Stimulated activated CD8-positive, alpha-beta memory T cell treated with anti-CD3 and anti-CD28 coated beads, Interleukin-12 subunit alpha, Interleukin-12 subunit beta, amount 100 ng/mL, for 1 hour (primary cell): Measurements from ENCODE around the gene MZT2B.
"Not testable (repeated sequence)": the region's sequence is repeated elsewhere in the genome, so short reads cannot be mapped to it uniquely, and the experiment has no call there.

Experiments
- DNase-seq: peaks from one replicate; pipeline ENCODE4 v3.0.0-alpha.2; 2020; ENCODE audit warnings: low read depth

MZT2B gene

DNA sequence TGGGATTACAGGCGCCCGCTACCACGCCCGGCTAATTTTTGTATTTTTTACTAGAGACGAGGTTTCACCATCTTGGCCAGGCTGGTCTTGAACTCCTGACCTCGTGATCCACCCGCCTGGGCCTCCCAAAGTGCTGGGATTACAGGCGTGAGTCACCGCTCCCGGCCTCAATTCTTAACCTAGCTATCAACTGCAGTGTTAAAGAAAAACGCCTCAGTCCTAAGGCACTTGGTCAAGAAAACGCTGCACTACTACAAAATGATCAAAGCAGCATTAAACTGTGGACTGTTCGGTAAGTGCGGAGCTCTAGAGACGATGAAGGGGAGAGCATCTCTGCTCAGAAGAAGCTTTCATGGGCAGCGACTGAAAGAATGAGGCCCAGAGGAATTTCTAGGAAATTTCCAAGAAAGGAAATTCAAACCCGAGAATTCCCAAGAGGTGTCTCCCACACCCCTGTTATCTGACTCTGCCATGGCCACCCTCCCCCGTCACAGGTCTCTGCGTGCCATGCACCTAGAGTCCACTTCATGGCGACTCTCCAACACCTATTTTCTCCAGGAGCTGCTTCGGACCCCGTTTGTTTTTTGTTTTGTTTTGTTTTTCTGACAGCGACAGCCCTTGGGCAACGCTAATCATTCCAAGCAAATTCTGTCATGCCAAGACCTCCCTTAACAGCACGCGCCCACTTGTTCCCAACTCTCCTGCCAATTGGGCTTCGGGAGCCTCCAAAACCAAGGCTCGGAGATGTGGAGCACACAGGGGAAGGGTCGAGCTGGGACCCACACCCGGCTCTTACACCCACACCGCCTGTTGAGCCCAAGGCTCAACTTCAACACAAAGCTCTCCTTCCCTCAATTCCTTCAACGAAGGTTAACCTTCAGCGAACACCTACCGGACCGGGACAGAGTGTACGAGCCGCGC is 1.4 kb upstream of the MZT2B start:
- DNase-seq: not testable (repeated sequence)

DNA sequence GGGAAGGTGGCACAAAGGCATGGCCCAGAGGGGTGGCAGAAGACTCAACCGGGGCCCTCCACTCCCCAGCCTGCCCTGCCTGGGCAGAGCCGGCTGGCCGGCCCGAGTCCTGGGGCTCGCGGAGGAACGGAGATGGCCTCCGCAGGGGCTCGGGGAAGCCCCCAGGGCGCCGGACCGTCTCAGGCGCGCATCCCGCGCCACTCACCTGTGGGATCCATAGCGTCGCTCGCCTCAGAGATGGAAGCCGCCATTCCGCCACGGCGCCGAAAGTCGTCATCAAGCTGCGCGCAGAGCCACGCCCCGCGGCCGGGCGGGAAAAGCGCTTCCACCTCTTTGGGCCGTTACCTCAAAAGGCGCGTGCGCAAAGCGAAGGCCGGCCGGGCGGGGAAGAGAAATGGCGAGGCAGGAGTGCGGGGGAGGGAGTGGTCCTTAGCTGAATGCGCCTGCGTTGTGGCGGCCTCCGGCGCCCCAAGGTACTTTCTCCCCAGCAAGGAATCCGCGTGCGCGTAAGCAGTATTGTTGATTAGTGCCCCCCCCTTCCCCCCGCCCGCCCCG is 660 bp upstream of the MZT2B start, which contains the start of gene SMPD4:
Gene SMPD4, minus strand, starts transcription at position 278 of the 555 bp plus-strand sequence. CDS start 5,010 bp downstream, outside the sequence.
- DNase-seq: peak; percentile 98

DNA sequence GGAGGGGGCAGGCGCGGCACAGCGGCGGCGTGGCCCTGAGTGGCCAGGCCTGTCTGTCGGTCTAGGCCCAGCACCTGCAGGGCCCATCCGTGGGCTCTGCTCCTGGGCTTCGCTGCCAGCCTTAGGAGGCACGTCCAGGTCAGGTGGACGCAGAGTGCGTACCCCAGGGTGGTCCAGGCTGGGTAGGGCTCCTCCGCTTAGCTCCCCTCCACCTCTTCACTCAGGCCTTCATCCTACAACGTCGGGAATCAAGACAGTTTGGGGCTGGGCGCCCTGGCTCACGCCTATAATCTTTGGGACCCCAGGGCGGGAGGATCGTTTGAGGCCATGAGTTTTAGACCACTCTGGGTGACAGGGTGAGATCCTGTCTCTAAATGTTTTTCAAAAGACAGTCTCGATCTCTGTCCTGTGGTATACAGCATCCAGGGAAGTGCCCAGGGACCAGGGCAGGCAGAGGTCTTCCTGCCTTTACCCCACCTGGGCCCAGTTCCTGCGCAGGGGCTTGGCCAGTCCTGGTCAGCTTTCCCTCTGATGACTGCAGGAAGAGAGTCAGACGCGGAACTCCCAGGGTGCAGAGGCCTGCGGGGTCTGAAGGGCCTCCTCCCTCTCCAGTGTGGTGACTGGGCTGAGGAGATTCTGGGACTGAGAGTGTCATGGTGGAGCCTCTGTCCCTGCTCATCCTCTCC is 907 bp downstream of the MZT2B start:
- not testable (repeated sequence) for DNase-seq

DNA sequence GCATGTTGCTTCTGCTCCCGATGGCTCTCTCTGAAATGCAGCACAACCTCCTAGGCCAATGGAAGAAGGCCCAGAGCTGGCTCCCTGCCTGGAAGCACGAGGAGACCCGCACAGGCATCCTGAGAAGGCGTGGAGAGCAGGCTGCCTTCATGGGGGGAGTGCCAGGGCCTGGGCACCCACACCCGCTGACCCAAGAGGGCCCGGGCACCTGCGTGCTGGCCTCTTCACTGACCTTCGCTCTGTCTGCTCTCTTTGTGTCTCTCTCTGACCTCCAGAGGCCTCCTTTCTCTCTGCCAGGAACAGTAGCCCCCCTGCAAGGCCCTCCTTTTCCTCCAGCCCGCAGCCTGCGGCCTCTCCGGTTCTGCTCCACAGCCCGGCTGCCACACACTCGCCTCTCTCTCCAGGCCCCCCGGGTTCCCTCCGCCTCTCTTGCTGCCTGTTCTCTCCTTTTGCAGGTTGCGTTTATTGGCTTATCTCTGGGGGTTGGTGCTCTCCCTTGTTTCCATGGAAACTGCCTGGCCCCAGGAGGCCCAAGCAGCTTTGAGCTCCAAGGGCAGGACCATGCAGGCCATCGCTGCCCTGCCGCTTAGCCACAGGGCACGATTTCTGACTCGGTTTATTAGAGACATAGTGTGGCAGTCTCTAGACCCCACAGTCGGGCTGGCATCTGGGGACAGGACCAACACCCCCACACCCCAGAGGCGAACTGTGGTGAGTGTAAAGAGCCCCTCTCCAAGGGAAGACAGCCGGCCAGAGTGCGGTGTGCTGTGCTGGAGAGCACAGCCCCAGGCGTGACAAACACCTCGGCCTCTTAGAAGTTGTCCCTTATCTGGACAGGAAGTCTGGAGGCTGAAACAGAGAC is 1.7 kb downstream of the MZT2B start:
- DNase-seq: no peak

DNA sequence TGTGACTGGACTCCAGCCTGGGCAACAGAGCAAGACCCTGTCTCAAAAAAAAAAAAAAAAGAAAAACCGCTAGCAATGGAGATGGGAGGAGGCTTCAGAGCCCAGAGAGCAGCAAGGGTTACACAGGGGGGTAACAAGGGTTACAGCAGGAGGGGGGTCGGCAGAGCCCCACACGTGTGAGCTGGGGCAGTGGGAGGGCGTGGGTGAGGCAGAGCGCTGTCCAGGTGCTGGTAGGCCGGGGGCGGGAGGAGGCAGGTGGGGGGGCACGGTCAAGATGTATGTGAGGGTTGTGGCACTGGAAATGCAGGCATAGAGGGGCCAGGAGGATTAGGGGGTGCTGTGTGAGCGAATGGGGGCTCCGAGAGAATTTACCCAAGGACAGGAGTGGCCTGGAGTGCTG is 3.4 kb downstream of the MZT2B start:
- DNase-seq: no peak

DNA sequence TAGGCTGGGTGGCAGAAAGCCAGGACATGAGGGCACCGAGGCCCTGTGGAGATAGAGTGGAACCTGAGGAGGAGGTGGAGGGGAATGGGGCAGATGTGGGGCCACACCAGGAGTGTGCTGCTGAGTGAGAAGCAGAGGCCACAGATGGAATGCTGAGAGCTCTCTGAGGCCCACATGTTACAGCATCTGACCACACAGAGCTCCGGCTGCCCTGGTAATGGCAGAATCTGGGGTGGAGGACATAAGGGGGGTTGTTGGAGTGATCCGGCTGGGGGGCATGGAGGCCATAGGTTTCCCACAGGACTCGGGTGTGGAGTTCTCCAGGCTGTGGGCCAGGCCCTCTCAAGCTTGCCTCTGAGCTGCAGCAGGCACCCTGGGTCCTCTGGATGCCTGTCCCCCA is 3.8 kb downstream of the MZT2B start:
- DNase-seq: no peak

DNA sequence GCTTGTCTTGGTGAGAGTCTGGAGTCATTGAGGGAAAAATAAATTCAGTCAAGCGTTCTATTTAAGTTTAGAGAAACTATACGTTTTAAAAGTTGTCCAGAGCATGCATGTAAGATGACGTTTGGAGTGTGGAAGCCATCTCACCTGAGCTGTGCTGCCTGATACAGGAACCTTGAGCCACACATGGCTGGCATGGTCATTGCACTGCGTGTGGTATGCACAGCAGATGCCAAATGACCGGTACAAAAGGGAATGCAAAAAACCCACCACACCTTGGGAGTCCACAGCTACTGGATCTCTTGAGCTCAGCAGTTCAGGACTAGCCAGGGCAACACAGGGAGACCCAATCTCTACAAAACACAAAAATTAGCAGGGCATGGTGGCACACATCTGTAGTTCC is 4.3 kb downstream of the MZT2B start:
- no peak for DNase-seq

DNA sequence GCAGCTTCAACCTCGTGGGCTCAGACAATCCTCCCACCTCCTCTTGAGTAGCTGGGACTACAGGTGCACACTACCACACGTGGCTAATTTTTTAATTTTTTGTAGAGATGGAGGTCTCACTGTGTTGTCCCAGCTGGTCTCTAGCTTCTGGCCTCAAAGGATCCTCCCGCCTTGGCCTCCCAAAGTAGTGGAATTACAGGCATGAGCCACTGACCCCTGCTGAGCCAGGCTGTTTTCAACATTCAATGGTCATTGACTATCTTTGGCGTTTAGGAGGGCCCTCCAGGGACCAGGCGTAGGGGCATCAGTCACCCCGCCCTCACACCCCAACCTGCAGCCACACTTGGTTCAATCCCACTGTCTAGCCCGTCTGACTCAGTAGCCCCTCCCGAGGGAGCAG is 5.2 kb downstream of the MZT2B start:
- DNase-seq: no peak

DNA sequence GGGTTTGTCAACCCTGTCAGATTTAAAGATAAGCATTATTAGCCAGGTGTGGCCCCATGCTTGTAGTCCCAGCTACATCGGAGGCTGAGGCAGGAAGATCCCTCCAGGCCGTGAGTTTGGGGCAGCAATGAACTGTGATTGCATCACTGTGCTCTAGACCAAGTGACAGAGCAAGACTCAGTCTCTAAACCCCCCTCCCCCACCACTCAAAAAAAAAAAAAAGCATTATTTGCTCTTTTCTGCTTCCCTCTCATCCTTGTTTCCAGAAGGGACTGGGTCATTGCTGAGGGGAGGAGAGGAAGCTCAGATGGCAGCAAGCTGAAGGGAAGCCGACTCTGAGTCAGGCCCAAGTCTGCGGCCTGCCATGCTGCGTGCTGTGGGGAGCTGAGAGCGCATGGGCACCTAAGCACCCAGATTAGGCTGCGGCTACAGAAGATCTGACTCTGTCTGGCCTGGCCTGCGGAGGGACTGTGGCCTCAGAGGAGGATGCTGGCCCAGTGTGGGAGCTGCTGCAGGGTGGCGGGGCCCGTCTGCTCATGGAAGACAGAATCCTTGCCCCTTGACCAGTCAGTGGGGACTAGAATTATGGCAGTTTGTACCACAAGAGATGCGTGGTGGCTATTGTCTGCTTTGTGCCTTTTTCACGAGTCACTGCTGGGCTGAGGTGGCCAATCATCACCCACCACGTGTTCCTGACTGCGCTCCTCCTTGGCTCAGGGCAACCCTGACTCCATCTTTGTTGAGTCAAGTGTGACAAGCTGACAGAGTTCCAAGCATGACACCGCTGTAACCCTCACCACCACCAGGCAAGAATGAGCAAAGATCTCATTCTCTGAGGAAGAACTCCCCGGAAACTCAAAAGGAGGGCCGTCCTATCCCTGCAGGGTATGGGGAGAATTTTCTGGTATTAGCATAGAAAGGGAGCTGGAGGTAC is 6.1 kb downstream of the MZT2B start:
- not testable (repeated sequence) for DNase-seq

DNA sequence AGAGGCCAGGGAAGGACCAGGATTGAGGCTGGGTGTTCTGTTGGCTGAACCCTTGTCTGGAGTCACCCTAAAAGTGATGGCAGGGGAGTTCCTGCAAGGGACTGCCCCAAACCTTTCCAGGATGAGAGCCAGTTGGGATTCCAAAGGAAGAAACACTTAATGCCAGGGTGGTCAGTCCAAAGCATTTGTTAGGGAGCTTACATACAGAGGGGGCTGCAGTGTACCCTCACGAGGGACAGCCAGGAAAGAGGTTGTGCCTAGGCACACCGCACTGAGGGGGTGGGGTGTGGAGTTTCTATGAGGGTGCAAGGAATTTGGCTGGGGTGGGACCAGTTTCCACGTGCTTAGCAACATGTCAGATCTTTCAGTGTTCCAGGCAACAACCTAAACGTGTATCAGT is 6.9 kb downstream of the MZT2B start:
- not testable (repeated sequence) for DNase-seq

DNA sequence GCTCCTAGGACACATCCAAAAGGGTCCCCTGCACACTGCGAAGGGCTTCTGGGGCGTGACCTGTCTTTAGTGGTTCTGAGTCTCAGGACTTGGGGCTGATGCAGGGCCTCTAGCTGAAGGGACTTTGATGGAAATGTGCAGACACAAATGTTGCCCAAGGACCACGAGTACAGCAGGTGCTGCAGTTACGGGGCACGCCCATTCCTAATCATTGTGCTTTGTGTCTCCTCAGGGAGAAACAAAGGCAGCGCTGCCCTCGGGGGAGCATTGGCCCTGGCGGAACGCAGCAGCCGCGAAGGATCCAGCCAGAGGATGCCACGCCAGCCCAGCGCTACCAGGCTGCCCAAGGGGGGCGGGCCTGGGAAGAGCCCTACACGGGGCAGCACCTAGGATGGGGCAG is 8.2 kb downstream of the MZT2B start:
- no peak for DNase-seq

DNA sequence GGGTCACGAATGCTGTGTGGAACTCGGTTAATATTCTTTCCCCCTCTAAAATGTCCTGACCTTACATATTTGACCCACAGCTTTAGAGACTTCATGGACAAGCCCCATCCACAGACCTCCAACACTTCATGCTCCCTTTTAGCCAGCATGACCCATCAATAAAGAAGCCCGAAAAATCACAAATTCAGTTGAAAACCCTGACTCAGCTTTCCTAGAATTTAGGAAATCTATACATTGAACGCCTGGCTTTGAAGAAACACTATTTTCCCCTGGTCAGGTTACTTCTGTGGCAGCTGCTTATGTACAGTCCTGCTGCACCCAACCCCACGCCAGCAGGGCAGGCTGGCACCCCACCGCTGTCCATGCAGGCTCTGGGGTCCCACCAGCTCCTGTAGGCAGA is 9.3 kb downstream of the MZT2B start:
- DNase-seq: not testable (repeated sequence)

DNA sequence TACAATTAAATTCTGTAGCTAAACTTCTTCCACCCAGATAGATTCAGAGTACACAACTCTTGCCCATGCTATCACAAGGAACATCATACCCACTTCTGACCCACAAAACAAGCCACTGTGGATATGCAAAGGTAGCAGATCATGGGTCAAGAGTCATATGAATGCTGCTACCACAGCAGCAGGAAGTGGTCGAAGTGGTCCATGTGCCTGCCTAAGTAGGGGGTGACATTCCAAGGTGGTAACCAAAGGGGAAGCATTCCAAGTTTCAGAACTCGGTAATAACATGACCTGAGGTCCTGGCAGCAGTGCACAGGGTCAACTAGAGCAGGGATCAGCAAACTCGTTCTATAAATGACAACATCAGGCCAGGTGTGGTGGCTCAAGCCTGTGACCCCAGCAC is 10.4 kb downstream of the MZT2B start:
- not testable (repeated sequence) for DNase-seq

DNA sequence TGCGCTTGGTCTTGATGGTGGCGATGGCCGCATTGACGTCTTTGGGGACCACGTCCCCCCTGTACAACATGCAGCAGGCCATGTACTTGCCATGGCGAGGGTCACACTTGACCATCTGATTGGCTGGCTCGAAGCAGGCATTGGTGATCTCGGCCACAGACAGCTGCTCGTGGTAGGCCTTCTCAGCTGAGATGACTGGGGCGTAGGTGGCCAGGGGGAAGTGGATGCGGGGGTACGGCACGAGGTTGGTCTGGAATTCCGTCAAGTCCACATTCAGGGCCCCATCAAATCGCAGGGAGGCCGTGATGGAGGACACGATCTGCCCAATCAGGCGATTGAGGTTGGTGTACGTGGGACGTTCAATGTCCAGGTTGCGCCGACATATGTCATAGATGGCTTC is 11.8 kb downstream of the MZT2B start:
- not testable (repeated sequence) for DNase-seq

DNA sequence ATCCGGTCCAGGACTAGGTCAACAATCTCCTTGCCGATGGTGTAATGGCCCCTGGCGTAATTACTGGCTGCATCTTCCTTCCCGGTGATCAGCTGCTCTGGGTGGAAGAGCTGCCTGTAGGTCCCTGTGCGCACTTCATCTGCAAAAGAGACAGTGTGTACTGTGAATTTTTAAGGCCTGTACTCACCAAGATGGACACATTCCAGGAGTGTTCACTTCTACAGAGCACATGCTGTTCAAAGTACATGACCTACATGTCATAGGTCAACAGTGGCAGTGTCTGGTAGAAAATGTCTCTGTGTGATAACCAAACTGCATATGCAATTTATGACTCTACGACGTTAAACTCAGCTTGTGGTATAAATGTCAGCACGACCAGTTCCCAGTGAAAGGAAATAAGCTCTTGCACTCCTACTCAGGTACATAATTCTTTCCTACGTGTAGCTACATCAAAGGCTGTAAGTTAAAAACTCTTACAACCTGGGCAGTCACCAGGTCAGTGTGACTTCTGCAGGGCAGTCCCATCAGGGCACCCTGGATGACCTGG is 13.1 kb downstream of the MZT2B start:
- DNase-seq: not testable (repeated sequence)

DNA sequence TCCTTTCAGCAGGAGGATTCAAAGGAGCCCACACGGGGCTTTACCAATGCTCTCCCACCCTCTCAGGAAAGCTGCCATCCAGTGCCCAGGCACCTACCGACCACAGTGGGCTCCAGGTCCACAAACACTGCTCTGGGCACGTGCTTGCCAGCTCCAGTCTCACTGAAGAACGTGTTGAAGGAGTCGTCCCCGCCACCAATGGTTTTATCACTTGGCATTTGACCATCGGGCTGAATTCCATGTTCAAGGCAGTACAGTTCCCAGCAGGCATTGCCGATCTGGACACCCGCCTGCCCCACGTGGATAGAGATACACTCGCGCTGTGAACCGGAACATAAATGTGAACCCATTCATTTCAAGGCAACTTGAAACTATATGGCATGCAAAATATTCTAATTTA is 14.0 kb downstream of the MZT2B start:
- not testable (repeated sequence) for DNase-seq

DNA sequence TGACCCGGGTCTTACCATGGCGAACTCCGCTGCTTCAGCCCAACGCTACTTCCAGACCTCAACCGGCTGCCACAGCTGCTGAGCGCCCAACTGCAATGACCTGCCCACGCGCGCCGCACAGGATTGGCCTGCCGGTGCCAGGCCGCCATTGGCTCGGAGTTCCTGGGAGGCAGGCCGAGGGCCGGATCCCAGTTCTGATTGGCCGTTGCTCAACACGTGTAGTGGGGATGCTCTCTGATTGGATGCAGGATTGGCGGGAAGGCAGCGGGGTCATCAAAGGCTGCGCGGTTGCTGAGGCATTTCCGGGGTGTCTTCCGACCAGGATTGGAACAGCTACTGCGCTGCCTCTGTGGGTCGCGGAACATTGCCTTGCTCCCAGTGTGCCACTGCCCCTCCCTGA is 16.3 kb downstream of the MZT2B start, which contains the start of gene TUBA3E:
Gene TUBA3E, minus strand, starts transcription at position 97 of the 400 bp plus-strand sequence. Its CDS starts 79 bp downstream, at position 18.
- DNase-seq: no peak

DNA sequence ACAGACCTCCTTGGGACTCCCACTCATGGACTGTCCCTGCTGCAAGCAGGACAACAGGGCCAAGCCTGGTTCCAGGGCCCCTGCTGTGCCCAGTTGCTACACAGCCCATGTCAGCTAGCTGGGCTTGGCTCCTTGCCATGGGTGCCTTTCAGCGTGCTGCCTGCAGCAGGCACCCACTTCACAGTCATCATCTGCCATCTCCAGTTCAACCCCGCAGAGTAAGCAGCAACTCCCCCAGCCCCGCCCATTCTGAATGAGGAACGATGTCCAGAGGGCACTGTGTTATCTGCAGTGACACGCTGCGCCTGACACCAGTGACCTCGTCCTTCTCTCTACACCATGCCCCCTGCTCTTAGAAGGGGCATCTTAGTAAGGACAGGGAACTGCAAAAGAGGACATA is 20.5 kb downstream of the MZT2B start:
- DNase-seq: not testable (repeated sequence)

DNA sequence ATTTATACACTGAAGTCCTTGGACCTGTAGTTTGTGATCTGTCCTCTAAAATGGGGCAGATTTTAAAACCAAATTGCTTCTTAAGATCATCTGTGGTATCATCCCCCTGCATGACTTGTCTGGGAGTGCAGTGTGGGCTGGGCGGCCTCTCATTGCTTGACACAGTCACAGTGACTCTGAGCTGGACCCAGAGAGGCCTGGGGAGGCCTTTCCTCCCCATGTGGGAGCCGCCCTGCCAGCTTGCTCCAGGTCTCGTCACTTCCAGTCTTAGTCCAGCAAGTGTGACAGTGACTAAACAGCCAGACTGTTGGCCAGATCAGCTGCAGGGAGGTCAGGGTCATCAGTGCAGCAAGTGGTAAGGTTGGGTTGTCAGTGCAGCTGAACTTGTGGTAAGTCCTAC is 21.1 kb downstream of the MZT2B start:
- not testable (repeated sequence) for DNase-seq

DNA sequence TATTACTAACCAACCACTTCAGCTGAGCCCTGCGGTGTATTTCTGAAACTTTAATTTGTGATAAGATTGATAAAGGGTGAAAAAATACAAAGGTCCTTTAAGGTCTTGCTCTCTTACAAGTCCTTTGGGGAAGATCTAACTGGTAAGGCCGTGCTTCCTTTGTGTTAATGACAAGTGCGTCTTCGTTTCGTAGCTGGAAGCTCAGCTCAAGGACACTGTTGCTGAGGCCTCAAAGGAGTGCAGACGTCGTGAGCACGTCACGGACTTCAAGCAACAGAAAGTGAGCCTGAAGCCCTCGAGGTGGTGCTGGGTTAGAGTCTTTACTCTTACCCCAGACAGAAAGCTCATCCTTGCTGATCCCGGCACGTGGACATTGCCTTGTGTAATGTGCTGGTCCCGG is 25.0 kb downstream of the MZT2B start:
- not testable (repeated sequence) for DNase-seq
